ENCODE measurements around the gene ZC3H6. TPM values are rescaled to one million over a fixed set of nuclear protein-coding genes. Genes with fewer than 3 reads are reported as not detected.

Gene ZC3H6
- total and polyA plus RNA-seq, 2 of the 4 experiments (the other 2 are of a cell fraction) = 0.55 to 2.0 TPM

DNA sequence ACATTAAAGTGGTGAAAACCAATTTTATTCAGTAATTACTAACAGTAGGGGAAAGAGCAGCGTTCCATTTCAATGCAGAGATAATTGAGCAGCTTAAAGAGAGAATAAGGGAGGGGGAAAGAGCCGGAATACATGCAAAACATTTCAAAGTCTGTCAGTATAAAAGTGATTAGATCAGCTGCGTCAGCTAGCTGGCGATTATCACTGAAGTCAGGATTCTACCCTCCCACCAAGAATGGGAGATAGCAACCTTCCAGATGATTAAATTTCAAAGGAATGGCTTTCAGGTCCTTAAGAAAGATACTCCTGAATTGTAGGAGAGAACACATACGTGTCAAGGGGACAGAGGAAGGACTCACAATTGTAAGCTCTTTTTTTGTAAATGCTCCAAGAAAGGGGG is 2.7 kb upstream of the ZC3H6 start:
- no peak overlapping the region for H3K9ac ChIP-seq (ENCODE audit: low read depth, low read length)
- H2BK15ac ChIP-seq (ENCODE audit: low read depth, low read length) = no peak overlapping the region
- ChIA-PET CTCF (no interaction called here), POLR2A (ENCODE audit: unreplicated experiment) (no interaction called here)
- BruUV-seq (replicated peaks) = no TSS peak
- no peak overlapping the region for H2BK120ac ChIP-seq (ENCODE audit: low read depth, low read length)
- no peak overlapping the region for H2AK5ac ChIP-seq (ENCODE audit: low read depth, low read length)
- intact Hi-C loops (cut with micrococcal nuclease) = no loop called here
- H3K27me3 ChIP-seq (ENCODE audit: control insufficient read depth, insufficient read depth, low read length) = no peaks in the 10 kb centered on the region
- no peak overlapping the region for H2AK9ac ChIP-seq (replicated peaks; ENCODE audit: low read depth, low read length, poor library complexity)
- no peak overlapping the region for H2AFZ ChIP-seq (replicated peaks; ENCODE audit: low read length, poor library complexity)
- DNase-seq (no peak), ATAC-seq (ENCODE audit: low read depth) (no peak)
- H3K4ac ChIP-seq (ENCODE audit: low read depth, low read length) = no peak overlapping the region
- dilution Hi-C loops (cut with HindIII; ENCODE audit: low sequenced_read_pairs, unreplicated experiment) = no loop called here
- no peak overlapping the region for H4K91ac ChIP-seq (ENCODE audit: insufficient read depth, low read depth, low read length)
- no peaks in the 10 kb centered on the region for H4K20me1 ChIP-seq (ENCODE audit: insufficient read depth, low read length)
- no peaks in the 10 kb centered on the region for H3K4me1 ChIP-seq (ENCODE audit: control insufficient read depth, insufficient read depth, low read length)
- no peak overlapping the region for H2BK20ac ChIP-seq (ENCODE audit: low read depth, low read length)
- no peak overlapping the region for H3K4me2 ChIP-seq (ENCODE audit: low read depth, low read length)
- no peak overlapping the region for H4K8ac ChIP-seq (ENCODE audit: low read depth in 2 of 2, low read length in 2 of 2)
- no peak overlapping the region for H3K56ac ChIP-seq (ENCODE audit: extremely low read depth, insufficient read depth, low read length)
- H3K27ac ChIP-seq (ENCODE audit: insufficient read depth, low read length) = no peak overlapping the region
- H3K79me1 ChIP-seq (ENCODE audit: low read depth in 1 of 2, low read length in 2 of 2) = no peaks in the 10 kb centered on the region; a peak in 1 of 4 replicates
- no peak overlapping the region for H3K23ac ChIP-seq (ENCODE audit: low read depth, low read length)
- no peak overlapping the region for H4K5ac ChIP-seq (ENCODE audit: low read depth, low read length)
- in situ Hi-C loops (cut with MboI; ENCODE audit: low sequenced_read_pairs) = loop anchor here (25.0 kb wide), 1 partner anchor 165 kb away; the partner anchor contains the start of gene RGPD8
- H3K9me3 ChIP-seq (ENCODE audit: control insufficient read depth, insufficient read depth, low read length) = peaks cover 4% of the 10 kb centered on the region
- no peaks in the 10 kb centered on the region for H3K9me1 ChIP-seq (ENCODE audit: insufficient read depth, low read length)
- H3K14ac ChIP-seq (replicated peaks; ENCODE audit: low read depth, low read length) = no peak overlapping the region
- TF ChIP-seq BHLHE40 (IDR thresholded peaks at IDR 0.05; ENCODE audit: low read depth, low read length) (no peak), RCOR1 (IDR thresholded peaks at IDR 0.05; ENCODE audit: insufficient replicate concordance, low read length) (no peak), FOS (IDR thresholded peaks at IDR 0.05; ENCODE audit: low read depth, low read length) (no peak), RAD21 (IDR thresholded peaks at IDR 0.05; ENCODE audit: low read length) (no peak), SMC3 (IDR thresholded peaks at IDR 0.05; ENCODE audit: low read depth, low read length) (no peak), MXI1 (IDR thresholded peaks at IDR 0.05; ENCODE audit: borderline replicate concordance, low read depth, low read length) (no peak), RFX5 (IDR thresholded peaks at IDR 0.05; ENCODE audit: low read depth, low read length) (no peak), MAFK (IDR thresholded peaks at IDR 0.05; ENCODE audit: low read depth, low read length) (no peak), CEBPB (IDR thresholded peaks at IDR 0.05; ENCODE audit: low read depth, low read length) (no peak), POLR2A (IDR thresholded peaks at IDR 0.05; ENCODE audit: low read depth, low read length) (no peak), NFE2L2 (IDR thresholded peaks at IDR 0.05; ENCODE audit: low read depth, low read length) (no peak), CHD1 (IDR thresholded peaks at IDR 0.05; ENCODE audit: low read depth, low read length) (no peak)
- TF ChIP-seq, protein P1, sequence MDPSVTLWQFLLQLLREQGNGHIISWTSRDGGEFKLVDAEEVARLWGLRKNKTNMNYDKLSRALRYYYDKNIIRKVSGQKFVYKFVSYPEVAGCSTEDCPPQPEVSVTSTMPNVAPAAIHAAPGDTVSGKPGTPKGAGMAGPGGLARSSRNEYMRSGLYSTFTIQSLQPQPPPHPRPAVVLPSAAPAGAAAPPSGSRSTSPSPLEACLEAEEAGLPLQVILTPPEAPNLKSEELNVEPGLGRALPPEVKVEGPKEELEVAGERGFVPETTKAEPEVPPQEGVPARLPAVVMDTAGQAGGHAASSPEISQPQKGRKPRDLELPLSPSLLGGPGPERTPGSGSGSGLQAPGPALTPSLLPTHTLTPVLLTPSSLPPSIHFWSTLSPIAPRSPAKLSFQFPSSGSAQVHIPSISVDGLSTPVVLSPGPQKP (IDR thresholded peaks at IDR 0.05; ENCODE audit: borderline replicate concordance, low read depth, low read length) = no peak
- TF ChIP-seq, protein P2, sequence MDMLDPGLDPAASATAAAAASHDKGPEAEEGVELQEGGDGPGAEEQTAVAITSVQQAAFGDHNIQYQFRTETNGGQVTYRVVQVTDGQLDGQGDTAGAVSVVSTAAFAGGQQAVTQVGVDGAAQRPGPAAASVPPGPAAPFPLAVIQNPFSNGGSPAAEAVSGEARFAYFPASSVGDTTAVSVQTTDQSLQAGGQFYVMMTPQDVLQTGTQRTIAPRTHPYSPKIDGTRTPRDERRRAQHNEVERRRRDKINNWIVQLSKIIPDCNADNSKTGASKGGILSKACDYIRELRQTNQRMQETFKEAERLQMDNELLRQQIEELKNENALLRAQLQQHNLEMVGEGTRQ (IDR thresholded peaks at IDR 0.05; ENCODE audit: low read depth, low read length) = no peak
- TF ChIP-seq, protein P3, sequence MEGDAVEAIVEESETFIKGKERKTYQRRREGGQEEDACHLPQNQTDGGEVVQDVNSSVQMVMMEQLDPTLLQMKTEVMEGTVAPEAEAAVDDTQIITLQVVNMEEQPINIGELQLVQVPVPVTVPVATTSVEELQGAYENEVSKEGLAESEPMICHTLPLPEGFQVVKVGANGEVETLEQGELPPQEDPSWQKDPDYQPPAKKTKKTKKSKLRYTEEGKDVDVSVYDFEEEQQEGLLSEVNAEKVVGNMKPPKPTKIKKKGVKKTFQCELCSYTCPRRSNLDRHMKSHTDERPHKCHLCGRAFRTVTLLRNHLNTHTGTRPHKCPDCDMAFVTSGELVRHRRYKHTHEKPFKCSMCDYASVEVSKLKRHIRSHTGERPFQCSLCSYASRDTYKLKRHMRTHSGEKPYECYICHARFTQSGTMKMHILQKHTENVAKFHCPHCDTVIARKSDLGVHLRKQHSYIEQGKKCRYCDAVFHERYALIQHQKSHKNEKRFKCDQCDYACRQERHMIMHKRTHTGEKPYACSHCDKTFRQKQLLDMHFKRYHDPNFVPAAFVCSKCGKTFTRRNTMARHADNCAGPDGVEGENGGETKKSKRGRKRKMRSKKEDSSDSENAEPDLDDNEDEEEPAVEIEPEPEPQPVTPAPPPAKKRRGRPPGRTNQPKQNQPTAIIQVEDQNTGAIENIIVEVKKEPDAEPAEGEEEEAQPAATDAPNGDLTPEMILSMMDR (conservative IDR thresholded peaks at IDR 0.05; ENCODE audit: low read depth, low read length) = no peak
- H3K18ac ChIP-seq (ENCODE audit: low read depth, low read length) = no peak overlapping the region
- H2BK5ac ChIP-seq (ENCODE audit: low read depth, low read length, poor library complexity, severe bottlenecking) = no peak overlapping the region
- no peaks in the 10 kb centered on the region for H3K36me3 ChIP-seq (ENCODE audit: control insufficient read depth, insufficient read depth, low read length)
- no peak overlapping the region for H3K4me3 ChIP-seq (ENCODE audit: insufficient read depth, low read depth, low read length)
- no CpG with 5 or more reads among the region's 5 CpGs for WGBS, 2 experiments (ENCODE audit: extremely low coverage in 2 of 2, insufficient read length in 1 of 2)

Measured in IMR-90 (cell line).